ENCODE data around the gene PAEP. TPM values are rescaled to one million over a fixed set of nuclear protein-coding genes. Genes with fewer than 3 reads are reported as not detected.

The PAEP gene
- total and polyA plus RNA-seq, 4 donors = 0.37 to 3.0 (median 0.98) TPM; not detected in 1

DNA sequence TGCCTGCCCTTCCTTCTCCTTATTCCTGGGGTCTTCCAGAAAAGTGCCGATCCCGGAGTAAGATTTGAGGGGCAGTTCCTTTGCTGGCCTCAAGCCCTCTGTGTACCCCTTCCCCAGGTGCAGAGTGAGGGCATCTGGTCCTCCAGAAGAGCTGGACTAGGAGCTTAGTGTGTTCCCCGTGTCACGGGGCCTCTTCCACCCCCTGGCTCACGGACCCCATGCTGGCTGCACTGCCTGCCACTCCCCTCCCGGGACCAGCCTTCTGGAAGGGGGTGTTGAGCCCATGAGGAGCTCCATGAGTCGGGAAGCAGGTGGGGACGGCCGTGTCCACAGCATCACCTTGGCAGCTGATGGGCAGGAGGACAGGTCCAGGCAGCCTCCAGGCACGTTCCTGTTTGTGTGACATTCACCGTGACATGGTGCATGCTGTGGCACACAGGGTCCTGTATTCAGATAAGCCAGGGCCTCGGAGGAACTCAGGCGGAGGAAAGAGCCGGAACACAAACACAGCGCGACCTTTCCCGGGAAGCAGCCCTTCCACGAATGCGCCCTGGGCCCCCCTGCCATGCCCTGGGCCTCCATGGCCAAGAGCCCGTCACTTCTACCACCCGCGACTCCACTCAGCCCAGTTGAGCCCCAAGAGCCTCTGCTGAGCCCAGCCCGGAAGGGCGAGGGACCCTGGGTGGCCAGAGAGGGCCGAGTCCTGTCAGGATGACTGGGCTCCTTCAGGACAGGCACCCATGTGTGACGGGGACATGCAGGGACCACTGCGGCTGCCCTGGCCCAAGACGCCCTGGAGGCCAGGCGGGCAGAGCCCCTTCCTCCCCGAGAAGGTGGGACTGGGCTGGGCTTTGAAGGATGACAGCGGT, 46.2 kb upstream of the PAEP start:
- H3K4me3 ChIP-seq = no peak overlapping the region
- DNase-seq = no peak
- no peaks in the 10 kb centered on the region for H3K4me1 ChIP-seq (ENCODE audit: control insufficient read depth in 5 of 5, insufficient read depth in 5 of 5, low read length in 5 of 5)
- TF ChIP-seq, protein P1, sequence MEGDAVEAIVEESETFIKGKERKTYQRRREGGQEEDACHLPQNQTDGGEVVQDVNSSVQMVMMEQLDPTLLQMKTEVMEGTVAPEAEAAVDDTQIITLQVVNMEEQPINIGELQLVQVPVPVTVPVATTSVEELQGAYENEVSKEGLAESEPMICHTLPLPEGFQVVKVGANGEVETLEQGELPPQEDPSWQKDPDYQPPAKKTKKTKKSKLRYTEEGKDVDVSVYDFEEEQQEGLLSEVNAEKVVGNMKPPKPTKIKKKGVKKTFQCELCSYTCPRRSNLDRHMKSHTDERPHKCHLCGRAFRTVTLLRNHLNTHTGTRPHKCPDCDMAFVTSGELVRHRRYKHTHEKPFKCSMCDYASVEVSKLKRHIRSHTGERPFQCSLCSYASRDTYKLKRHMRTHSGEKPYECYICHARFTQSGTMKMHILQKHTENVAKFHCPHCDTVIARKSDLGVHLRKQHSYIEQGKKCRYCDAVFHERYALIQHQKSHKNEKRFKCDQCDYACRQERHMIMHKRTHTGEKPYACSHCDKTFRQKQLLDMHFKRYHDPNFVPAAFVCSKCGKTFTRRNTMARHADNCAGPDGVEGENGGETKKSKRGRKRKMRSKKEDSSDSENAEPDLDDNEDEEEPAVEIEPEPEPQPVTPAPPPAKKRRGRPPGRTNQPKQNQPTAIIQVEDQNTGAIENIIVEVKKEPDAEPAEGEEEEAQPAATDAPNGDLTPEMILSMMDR (IDR thresholded peaks at IDR 0.05; ENCODE audit: control extremely low read depth, extremely low read depth) = no peak
- H3K9ac ChIP-seq (ENCODE audit: insufficient read depth in 1 of 2, low read length in 2 of 2) = no peak overlapping the region
- 87 to 88% methylated on average over 31 of the region's 31 CpGs for WGBS, 2 donors
- H3K27ac ChIP-seq (ENCODE audit: low read depth in 1 of 2, low read length in 1 of 2) = no peak overlapping the region
- peaks cover 0 to 2% (median 0%) of the 10 kb centered on the region in 4 donors for H3K9me3 ChIP-seq (ENCODE audit: control insufficient read depth in 4 of 4, insufficient read depth in 3 of 4, low read length in 3 of 4)
- no peaks in the 10 kb centered on the region for H3K36me3 ChIP-seq (ENCODE audit: control insufficient read depth in 4 of 4, insufficient read depth in 4 of 4, low read length in 4 of 4)
- H3K27me3 ChIP-seq (ENCODE audit: control insufficient read depth in 3 of 3, insufficient read depth in 3 of 3, low read length in 2 of 3) = peaks cover 0 to 4% (median 0%) of the 10 kb centered on the region in 3 donors
- no peak for ATAC-seq (ENCODE audit: insufficient read depth, low FRiP score)

DNA sequence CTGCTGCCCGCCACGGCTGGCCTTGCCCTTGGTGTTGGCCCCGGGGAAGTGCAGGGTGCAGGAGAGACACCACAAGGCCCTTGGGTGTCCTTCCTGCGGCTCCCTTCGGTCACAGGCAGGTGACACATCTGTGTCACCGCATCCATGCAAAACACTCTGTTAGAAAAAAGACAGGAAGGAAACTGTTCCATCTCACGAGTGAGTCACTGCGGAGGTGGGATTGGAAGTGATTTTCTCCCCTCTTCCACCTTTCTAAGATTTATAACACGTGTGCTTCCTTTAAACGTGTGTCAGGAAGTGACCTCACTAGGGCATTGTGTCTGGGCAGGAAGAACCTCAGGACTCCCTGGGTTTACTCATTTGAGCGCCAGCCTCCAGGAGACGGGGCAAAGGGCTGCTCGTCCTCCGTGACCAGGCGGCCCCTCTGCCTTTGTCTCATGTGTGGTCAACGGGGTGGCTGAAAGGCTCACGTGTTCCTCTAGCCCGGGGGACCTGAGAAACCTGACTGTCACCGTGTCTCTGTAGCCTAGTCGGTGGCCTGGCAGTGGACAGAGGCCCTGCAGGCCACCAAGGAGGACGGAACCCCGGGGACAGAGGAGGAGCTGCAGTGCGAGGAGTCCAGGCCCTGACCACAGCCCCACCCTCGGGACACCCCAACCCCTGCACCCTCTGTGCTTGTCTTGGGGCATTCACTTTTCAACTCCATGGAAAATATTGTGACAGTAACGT, 45.3 kb upstream of the PAEP start:
- WGBS, 2 donors = 53 to 57% methylated on average over 25 of the region's 25 CpGs
- peaks cover 0 to 4% (median 0%) of the 10 kb centered on the region in 3 donors for H3K27me3 ChIP-seq (ENCODE audit: control insufficient read depth in 3 of 3, insufficient read depth in 3 of 3, low read length in 2 of 3)
- no peaks in the 10 kb centered on the region for H3K4me1 ChIP-seq (ENCODE audit: control insufficient read depth in 5 of 5, insufficient read depth in 5 of 5, low read length in 5 of 5)
- no peaks in the 10 kb centered on the region for H3K36me3 ChIP-seq (ENCODE audit: control insufficient read depth in 4 of 4, insufficient read depth in 4 of 4, low read length in 4 of 4)
- H3K9ac ChIP-seq (ENCODE audit: insufficient read depth in 1 of 2, low read length in 2 of 2) = no peak overlapping the region
- TF ChIP-seq, protein P1 (IDR thresholded peaks at IDR 0.05; ENCODE audit: control extremely low read depth, extremely low read depth) = no peak
- no peak overlapping the region for H3K27ac ChIP-seq (ENCODE audit: low read depth in 1 of 2, low read length in 1 of 2)
- DNase-seq (no peak), ATAC-seq (ENCODE audit: insufficient read depth, low FRiP score) (no peak)
- H3K9me3 ChIP-seq (ENCODE audit: control insufficient read depth in 4 of 4, insufficient read depth in 3 of 4, low read length in 3 of 4) = peaks cover 0 to 2% (median 0%) of the 10 kb centered on the region in 4 donors
- no peak overlapping the region for H3K4me3 ChIP-seq

DNA sequence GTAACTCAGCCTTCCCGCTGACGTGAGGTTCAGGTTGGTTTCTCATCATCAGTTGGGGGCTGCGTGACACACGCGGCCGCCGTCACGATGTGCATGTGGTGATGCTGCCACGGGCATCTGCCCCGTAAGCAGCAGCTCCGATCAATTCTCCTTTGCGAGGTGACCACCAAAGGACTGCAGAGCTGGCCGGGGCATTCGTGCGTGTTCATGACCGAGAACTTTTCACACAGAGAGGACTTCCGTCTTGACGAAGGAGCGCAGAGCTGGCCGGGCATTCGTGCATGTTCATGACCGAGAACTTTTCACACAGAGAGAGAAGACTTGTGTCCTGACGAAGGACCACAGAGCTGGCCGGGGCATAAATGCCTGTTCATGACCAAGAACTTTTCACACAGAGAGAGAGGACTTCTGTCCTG, 44.1 kb upstream of the PAEP start:
- peaks cover 0 to 4% (median 0%) of the 10 kb centered on the region in 3 donors for H3K27me3 ChIP-seq (ENCODE audit: control insufficient read depth in 3 of 3, insufficient read depth in 3 of 3, low read length in 2 of 3)
- H3K4me1 ChIP-seq (ENCODE audit: control insufficient read depth in 5 of 5, insufficient read depth in 5 of 5, low read length in 5 of 5) = no peaks in the 10 kb centered on the region
- WGBS, 2 donors = 93 to 96% methylated on average over 24 of the region's 24 CpGs
- no peak overlapping the region for H3K27ac ChIP-seq (ENCODE audit: low read depth in 1 of 2, low read length in 1 of 2)
- no peaks in the 10 kb centered on the region for H3K36me3 ChIP-seq (ENCODE audit: control insufficient read depth in 4 of 4, insufficient read depth in 4 of 4, low read length in 4 of 4)
- H3K9me3 ChIP-seq (ENCODE audit: control insufficient read depth in 4 of 4, insufficient read depth in 3 of 4, low read length in 3 of 4) = peaks cover 0 to 2% (median 0%) of the 10 kb centered on the region in 4 donors
- no peak overlapping the region for H3K9ac ChIP-seq (ENCODE audit: insufficient read depth in 1 of 2, low read length in 2 of 2)
- TF ChIP-seq, protein P1 (IDR thresholded peaks at IDR 0.05; ENCODE audit: control extremely low read depth, extremely low read depth) = no peak
- no peak for ATAC-seq (ENCODE audit: insufficient read depth, low FRiP score)
- no peak for DNase-seq
- H3K4me3 ChIP-seq = no peak overlapping the region
